Lung (tissue), 16 donors: ENCODE measurements around the gene TLX2. TPM values are rescaled to one million over a fixed set of nuclear protein-coding genes. Genes with fewer than 3 reads are reported as not detected.
"Not testable (repeated sequence)": the region's sequence is repeated elsewhere in the genome, so short reads cannot be mapped to it uniquely, and the experiment has no call there.

Experiments
- ATAC-seq: fragments of 200-7000 bp; cut with Tn5 transposase; one replicate; pipeline ENCODE4 v1.9.1; 2020; ENCODE audit warnings: moderate number of reproducible peaks; ENCODE audit not compliant: insufficient read depth, low FRiP score
- DNase-seq, 3 donors: peaks; one replicate each; pipeline ENCODE4 v3.0.0-alpha.2; 2013 to 2017
- H3K27ac ChIP-seq, 2 donors: one replicate each; pipeline ENCODE4 v1.5.1; 2013; ENCODE audit warnings: mild to moderate bottlenecking in 2 of 2, moderate library complexity in 2 of 2, control low read depth in 1 of 2, inconsistent platforms in 1 of 2, low read depth in 1 of 2, low read length in 1 of 2
- H3K27me3 ChIP-seq, 3 donors: one replicate each; pipeline ENCODE4 v1.5.1; 2013; ENCODE audit warnings: low read length in 2 of 3; ENCODE audit not compliant: control insufficient read depth in 3 of 3, insufficient read depth in 3 of 3
- H3K36me3 ChIP-seq, 4 donors: one replicate each; pipeline ENCODE4 v1.5.1; 2013; ENCODE audit warnings: low read length in 4 of 4, mild to moderate bottlenecking in 1 of 4, moderate library complexity in 1 of 4; ENCODE audit not compliant: control insufficient read depth in 4 of 4, insufficient read depth in 4 of 4
- H3K4me1 ChIP-seq, 5 donors: one replicate each; pipeline ENCODE4 v1.5.1; 2013; ENCODE audit warnings: low read length in 5 of 5, mild to moderate bottlenecking in 2 of 5, moderate library complexity in 1 of 5; ENCODE audit not compliant: control insufficient read depth in 5 of 5, insufficient read depth in 5 of 5
- H3K4me3 ChIP-seq: one replicate; pipeline ENCODE4 v1.5.1; 2013; ENCODE audit warnings: mild to moderate bottlenecking, control low read depth, moderate library complexity
- H3K9ac ChIP-seq, 2 donors: one replicate each; pipeline ENCODE4 v1.5.1; 2013; ENCODE audit warnings: low read length in 2 of 2, control low read depth in 1 of 2; ENCODE audit not compliant: insufficient read depth in 1 of 2
- H3K9me3 ChIP-seq, 4 donors: one replicate each; pipeline ENCODE4 v1.5.1; 2013; ENCODE audit warnings: low read length in 3 of 4, mild to moderate bottlenecking in 1 of 4, moderate library complexity in 1 of 4; ENCODE audit not compliant: control insufficient read depth in 4 of 4, insufficient read depth in 3 of 4
- CTCF ChIP-seq: IDR thresholded peaks from 2 replicates; pipeline ENCODE4 v1.5.1; 2012; ENCODE audit warnings: mild to moderate bottlenecking; ENCODE audit errors: control extremely low read depth, extremely low read depth
- WGBS, 2 donors: extraction: QIAGEN DNeasy Blood & Tissue Kit; methylation state at CpG; one replicate each; pipeline ENCODE4 v1.1.7; 2013; 5-methylcytosine and 5-hydroxymethylcytosine counted together
- long read RNA-seq, 5 donors: transcript quantifications; one replicate each; lab custom pipeline, GENCODE V29; 2026
- polyA plus RNA-seq, 2 donors: library from polyadenylated mRNA; stranded (reverse); fragments of 200-250 nt; gene quantifications; one replicate each; pipeline ENCODE4 v1.2.1, GENCODE V29; 2013
- total RNA-seq, 2 donors: library from RNA; depleted of rRNA in 1 of 2; stranded (reverse); fragments of >200 nt in 1 of 2; gene quantifications; one replicate each; pipeline ENCODE4 v1.2.1, GENCODE V29; 2014 to 2021
- donor health status: control.
- donor health status: control.
- donor health status: Bipolar disorder and iron deficiency.
- donor health status: healthy.
- donor health status: DM: yes; HTN: yes; CAD: no.

The TLX2 gene
- total RNA-seq (not detected), polyA plus RNA-seq (under 1 TPM in 1 of 2 donors, not detected in 1; 0.03 TPM)
- long read RNA-seq, donor 1: 0 reads
- long read RNA-seq, donor 2: 0 reads
- long read RNA-seq, donor 3: 0 reads
- long read RNA-seq, donor 4: 0 reads
- long read RNA-seq, donor 5: 0 reads

GRCh38 chr2:74514368-74515270 is at the start of gene TLX2:
TSS of gene TLX2 (plus strand) at chr2:74514450. CDS start at chr2:74514807, 357 bp downstream.
- DNase-seq (peak; percentile 16 to 35 (median 24)), ATAC-seq (no peak)
- Histone ChIP-seq H3K27me3 (peaks cover 9 to 86% (median 83%) of the 10 kb centered on the region in 3 donors), H3K4me1 (peaks cover 0 to 21% (median 0%) of the 10 kb centered on the region in 5 donors), H3K36me3 (no peaks in the 10 kb centered on the region), H3K9ac (no peak within 1 kb of the TSS), H3K27ac (no peak within 1 kb of the TSS), H3K9me3 (peaks cover 0 to 14% (median 0%) of the 10 kb centered on the region in 4 donors), H3K4me3 (no peak within 1 kb of the TSS)
- TF ChIP-seq CTCF: no peak
- 3 to 4% methylated on average over 77 to 82 of the region's 82 CpGs for WGBS, 2 donors

- H3K27ac ChIP-seq, ATAC-seq, H3K9me3 ChIP-seq, DNase-seq, H3K4me3 ChIP-seq, H3K9ac ChIP-seq, H3K27me3 ChIP-seq: not testable (repeated sequence)
- Histone ChIP-seq H3K36me3 (peaks cover 6 to 12% (median 9%) of the 10 kb centered on the region in 4 donors), H3K4me1 (peaks cover 4 to 15% (median 6%) of the 10 kb centered on the region in 5 donors)
- 97 to 98% methylated on average over 12 of the region's 12 CpGs for WGBS, 2 donors
Measured at GRCh38 chr2:74470742-74471141, 43.5 kb upstream of the TLX2 start.

GRCh38 chr2:74471332-74472065 is 42.8 kb upstream of the TLX2 start:
- H3K36me3 ChIP-seq: peaks cover 6 to 13% (median 9%) of the 10 kb centered on the region in 4 donors
- no peak for TF ChIP-seq CTCF
- no peak for ATAC-seq
- H3K27ac ChIP-seq: peak overlapping the region; percentile 88 to 95
- peak overlapping the region; percentile 73 for H3K4me3 ChIP-seq
- no peak for DNase-seq
- WGBS, 2 donors: 54 to 66% methylated on average over 16 of the region's 16 CpGs
- no peaks in the 10 kb centered on the region for H3K9me3 ChIP-seq
- H3K9ac ChIP-seq: peak overlapping the region; percentile 63 to 83
- H3K27me3 ChIP-seq: no peaks in the 10 kb centered on the region
- peaks cover 3 to 15% (median 5%) of the 10 kb centered on the region in 5 donors for H3K4me1 ChIP-seq
